Activated naive CD4-positive, alpha-beta T cell treated with anti-CD3 and anti-CD28 coated beads, Interleukin-2, amount 50 U/mL, for 16 hours (primary cell): ENCODE results near the gene ARPP21.
"Not testable (repeated sequence)": the region's sequence is repeated elsewhere in the genome, so short reads cannot be mapped to it uniquely, and the experiment has no call there.

Experiments used
- DNase-seq: peaks from one replicate; pipeline ENCODE4 v3.0.0-alpha.2; 2020

Gene ARPP21

DNA sequence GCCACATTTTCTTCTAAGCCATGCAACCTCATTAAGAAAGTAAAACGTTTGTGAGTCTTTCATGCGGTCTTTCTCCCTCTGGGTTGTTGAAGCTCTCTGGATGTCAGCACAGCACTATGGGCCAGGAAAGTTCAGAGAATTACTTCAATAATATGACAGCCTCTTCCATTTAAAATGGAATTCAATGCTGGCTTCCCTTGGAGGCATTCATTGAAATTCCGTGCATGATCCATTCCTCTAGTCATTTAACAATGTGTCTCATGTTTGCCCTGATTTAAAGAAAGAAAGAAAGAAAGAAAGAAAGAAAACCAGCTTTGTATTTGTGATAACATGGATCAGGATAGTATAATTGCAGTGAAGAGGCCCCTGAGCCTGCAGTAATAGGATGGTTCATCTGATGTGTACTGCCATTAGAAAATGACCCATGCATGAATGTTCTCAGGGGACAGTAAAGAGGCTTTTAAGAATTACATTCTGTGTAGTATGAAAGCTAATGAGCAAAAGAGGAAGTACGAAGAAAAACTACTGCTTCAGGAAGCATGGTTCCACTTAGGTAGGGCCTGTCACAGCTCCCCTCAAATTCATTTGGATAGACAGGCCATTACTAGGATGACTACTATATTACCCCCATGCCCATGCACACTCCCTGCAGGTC is 146.0 kb downstream of the ARPP21 start:
- no peak for DNase-seq

DNA sequence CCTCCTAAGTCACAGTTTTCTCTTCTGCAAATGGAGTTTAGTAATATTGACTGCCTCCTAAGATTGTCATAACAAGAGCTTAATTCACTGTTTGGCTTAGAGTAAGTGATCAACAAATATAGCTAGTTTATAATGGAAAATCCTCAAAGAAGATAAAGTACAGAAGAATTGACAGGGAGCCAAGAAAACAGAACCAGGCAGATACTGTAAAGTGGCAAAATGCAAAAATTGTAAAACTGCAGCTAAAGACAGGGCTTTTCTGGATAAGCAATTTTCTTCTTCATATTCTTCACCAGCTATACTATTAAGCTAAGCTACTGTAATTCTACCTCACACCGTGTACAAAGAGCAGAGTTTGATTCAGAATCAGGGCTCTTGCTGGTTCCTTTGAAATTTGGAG is 148.6 kb downstream of the ARPP21 start:
- no peak for DNase-seq

DNA sequence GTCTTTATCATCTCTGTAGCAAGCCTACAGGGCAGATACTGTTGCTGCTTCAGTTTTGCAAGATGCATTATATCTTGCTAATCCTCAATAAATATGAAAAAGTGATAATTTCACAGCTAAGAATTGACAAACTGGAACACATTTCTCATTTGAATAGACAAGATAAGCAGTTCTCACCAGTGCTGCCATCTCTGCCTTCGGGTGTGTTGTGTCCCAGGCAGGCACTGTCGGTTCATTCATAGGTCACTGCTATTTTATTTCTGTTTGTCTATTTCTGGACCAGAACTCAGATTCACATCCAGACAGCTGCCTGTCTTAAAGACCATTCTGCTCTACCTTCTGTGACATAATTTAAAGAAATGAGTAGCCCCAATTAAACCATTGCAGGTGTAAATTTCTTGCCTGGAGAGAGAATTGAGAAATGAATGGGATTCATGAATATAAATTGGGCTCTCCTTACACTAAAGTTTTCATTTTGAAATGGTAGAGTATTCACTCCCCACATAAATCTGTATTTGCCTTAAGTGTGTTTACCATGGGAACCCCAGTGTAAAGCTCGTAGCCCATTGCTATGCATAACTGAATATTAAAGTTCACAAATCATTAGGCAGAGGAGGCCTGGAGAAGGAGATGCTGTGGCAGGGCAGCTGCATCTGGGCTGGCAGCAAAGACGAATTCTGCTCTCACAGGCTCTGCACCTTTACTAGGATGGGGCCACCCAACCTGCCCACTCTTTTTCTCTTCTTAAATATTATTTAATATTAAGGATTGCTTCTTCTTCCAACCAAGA is 149.9 kb downstream of the ARPP21 start:
- DNase-seq = no peak

DNA sequence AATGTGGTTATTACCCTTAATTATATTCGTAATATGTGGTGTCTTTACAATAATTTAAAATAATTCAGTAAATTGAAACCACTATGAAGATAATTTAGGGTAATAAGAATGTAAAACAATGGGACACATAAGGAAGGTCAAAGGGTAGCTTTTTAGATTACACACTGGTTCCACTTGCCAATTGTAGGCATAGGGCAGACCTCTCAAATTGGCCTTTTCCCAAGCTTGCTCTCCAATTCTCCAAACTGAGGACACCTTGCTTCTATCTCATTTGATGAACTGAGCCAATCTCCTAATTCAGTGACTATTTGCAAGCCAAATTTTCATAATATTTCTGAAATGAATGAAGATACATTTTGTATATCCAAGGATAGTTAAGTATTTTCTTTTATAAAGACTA is 151.4 kb downstream of the ARPP21 start:
- no peak for DNase-seq

DNA sequence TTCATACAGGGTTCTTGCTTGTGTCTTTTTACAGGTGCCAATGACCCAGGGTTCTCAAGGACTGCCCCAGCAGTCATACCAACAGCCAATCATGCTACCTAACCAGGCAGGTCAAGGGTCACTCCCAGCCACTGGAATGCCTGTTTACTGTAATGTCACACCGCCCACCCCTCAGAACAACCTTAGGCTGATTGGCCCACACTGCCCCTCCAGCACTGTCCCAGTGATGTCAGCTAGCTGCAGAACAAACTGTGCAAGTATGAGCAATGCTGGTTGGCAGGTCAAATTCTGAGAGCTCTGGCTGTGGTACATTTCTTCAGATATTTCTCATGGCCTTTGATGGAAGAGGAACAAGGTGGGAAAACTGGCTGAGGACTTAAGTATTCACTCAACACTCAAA is 154.3 kb downstream of the ARPP21 start:
- no peak for DNase-seq

DNA sequence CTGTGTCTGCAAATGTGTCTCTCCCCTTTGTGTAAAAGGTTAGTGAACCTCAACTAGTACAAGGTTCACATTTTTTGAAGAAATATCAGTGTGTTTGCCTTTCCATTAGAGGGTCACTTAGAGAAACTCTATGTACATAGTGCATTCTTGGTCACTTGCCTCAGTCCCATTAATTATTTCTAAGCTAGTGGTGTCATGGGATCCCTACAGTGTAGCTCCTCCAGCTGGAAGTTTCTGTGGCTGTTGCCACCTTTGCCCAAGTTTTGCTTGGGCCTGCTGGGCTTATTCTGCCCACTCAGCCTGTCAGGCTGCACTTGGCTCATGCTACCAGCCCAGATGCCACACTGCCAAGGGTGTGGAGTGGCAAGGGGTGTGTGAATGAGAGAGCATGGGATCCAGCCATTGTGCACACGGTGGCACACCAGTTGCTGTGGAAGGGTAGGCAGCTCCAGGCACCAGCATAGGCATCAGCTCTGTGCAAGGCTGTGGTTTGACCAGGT is 161.7 kb downstream of the ARPP21 start:
- no peak for DNase-seq

DNA sequence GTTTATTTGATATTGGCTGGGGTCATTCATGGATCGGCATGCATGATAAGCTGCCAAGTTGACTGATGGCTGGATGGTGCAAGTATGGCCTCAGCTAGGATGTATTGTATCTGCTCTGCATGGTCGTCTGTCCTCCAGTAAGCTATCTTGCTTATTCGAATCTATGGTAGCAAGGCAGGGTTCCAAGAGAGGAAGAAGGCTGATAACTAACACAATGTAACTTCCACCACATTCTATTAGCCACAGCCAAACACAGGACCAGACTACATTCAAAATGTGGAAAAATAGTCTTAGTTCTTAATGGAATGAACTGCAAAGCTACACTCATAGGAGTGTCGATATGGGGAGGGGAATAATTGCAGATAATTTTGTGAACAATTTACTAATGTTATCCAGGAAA is 175.2 kb downstream of the ARPP21 start:
- DNase-seq = no peak

DNA sequence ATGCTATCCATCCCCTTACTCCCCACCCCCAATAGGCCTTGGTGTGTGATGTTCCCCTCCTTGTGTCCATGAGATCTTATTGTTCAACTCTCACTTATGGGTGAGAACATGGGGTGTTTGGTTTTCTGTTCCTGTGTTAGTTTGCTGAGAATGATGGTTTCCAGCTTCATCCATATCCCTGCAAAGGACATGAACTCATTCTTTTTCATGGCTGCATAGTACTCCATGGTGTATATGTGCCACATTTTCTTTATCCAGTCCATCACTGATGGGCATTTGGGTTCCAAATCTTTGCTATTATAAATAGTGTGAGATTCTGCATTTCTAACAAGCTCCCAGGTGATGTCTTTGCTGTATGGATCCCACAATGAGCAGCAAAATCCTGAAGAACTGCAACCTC is 176.5 kb downstream of the ARPP21 start:
- not testable (repeated sequence) for DNase-seq

DNA sequence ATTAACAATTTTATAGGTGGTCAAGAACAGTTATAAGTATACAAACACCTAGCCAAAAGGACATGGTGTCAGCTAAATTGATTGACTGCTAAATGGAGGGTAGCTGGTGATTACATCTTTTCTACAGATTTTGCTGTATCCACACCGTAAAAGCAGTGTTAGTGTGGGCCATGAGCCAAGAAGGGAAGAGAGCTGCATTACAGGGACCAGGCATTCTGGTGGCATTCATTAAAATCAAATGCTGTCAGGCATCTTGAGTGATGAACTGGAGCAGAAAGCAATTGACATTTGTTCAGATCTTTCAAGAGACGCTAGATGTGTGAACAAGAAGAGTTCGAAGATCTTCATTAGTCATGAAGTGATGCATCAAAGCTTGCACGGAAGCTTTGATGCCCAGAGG is 177.9 kb downstream of the ARPP21 start:
- no peak for DNase-seq

DNA sequence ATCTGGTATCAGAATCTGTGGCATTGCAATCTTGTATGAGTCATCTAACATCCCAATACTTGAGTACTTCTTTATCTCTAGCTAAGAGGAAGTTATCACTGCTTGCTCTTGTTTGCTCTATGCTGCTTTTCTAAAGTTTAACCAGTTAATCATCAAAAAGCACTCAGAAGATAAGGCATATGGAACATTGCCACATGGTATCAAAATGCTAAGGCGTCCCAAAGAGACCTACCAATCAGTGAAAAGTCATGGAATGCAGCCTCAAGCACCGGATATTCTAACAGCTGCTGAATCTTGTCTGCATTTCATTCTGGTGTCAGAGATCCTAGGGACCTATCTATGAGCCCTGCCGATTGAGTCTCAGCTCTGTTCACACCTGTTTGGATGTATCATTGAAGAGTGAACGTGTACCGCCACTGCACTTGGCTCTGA is 192.8 kb downstream of the ARPP21 start:
- DNase-seq = no peak
